Parathyroid adenoma (tissue), 2 donors: ENCODE results near the gene COTL1.

ENCODE experiments used
- H2AFZ ChIP-seq: fragments of 300-600 bp; sonication (generic); one replicate; pipeline ENCODE4 v1.7.0; 2017; ENCODE audit warnings: antibody characterized with exemption, mild to moderate bottlenecking
- H3K27ac ChIP-seq: fragments of 300-600 bp; sonication (generic); one replicate; pipeline ENCODE4 v1.7.0; 2017
- H3K27me3 ChIP-seq: fragments of 300-600 bp; sonication (generic); one replicate; pipeline ENCODE4 v1.7.0; 2017; ENCODE audit warnings: low read length; ENCODE audit not compliant: control insufficient read depth, insufficient read depth
- H3K36me3 ChIP-seq: fragments of 300-600 bp; sonication (generic); one replicate; pipeline ENCODE4 v1.7.0; 2017; ENCODE audit warnings: low read length; ENCODE audit not compliant: control insufficient read depth, insufficient read depth
- H3K4me1 ChIP-seq: fragments of 300-600 bp; sonication (generic); one replicate; pipeline ENCODE4 v1.7.0; 2017; ENCODE audit warnings: control low read depth
- H3K4me2 ChIP-seq: fragments of 300-600 bp; sonication (generic); one replicate; pipeline ENCODE4 v1.7.0; 2017; ENCODE audit warnings: low read length
- H3K4me3 ChIP-seq: fragments of 300-600 bp; sonication (generic); one replicate; pipeline ENCODE4 v1.7.0; 2017; ENCODE audit warnings: low read depth, low read length
- H3K79me2 ChIP-seq: fragments of 300-600 bp; sonication (generic); one replicate; pipeline ENCODE4 v1.7.0; 2017; ENCODE audit warnings: control low read depth
- H3K9ac ChIP-seq: fragments of 300-600 bp; sonication (generic); one replicate; pipeline ENCODE4 v1.7.0; 2017; ENCODE audit warnings: mild to moderate bottlenecking
- H3K9me3 ChIP-seq: fragments of 300-600 bp; sonication (generic); one replicate; pipeline ENCODE4 v1.7.0; 2017; ENCODE audit warnings: low read length; ENCODE audit not compliant: control insufficient read depth
- CTCF ChIP-seq: fragments of 300-600 bp; sonication (generic); IDR thresholded peaks from one replicate; pipeline ENCODE4 v1.7.0; 2017; ENCODE audit warnings: antibody characterized with exemption, mild to moderate bottlenecking
- donor health status: primary hyperparathyroidism.

Gene COTL1

GRCh38 chr16:84578538-84579126, 39.2 kb downstream of the COTL1 start:
- Histone ChIP-seq H3K27me3 (no peaks in the 10 kb centered on the region), H3K27ac (no peak overlapping the region), H3K9ac (no peak overlapping the region), H3K4me1 (no peaks in the 10 kb centered on the region), H3K79me2 (no peaks in the 10 kb centered on the region), H3K4me2 (no peak overlapping the region), H2AFZ (no peak overlapping the region), H3K9me3 (no peaks in the 10 kb centered on the region), H3K36me3 (no peaks in the 10 kb centered on the region), H3K4me3 (no peak overlapping the region)
- TF ChIP-seq CTCF, result no peak

- H3K4me3 ChIP-seq, result no peak overlapping the region
- no peaks in the 10 kb centered on the region for H3K9me3 ChIP-seq
- no peaks in the 10 kb centered on the region for H3K79me2 ChIP-seq
- H3K4me1 ChIP-seq, result no peaks in the 10 kb centered on the region
- H3K4me2 ChIP-seq, result no peak overlapping the region
- no peak for TF ChIP-seq CTCF
- no peaks in the 10 kb centered on the region for H3K36me3 ChIP-seq
- no peak overlapping the region for H2AFZ ChIP-seq
- no peak overlapping the region for H3K9ac ChIP-seq
- H3K27me3 ChIP-seq, result no peaks in the 10 kb centered on the region
- H3K27ac ChIP-seq, result no peak overlapping the region
Measured at GRCh38 chr16:84577034-84577803, 40.7 kb downstream of the COTL1 start.

DNA sequence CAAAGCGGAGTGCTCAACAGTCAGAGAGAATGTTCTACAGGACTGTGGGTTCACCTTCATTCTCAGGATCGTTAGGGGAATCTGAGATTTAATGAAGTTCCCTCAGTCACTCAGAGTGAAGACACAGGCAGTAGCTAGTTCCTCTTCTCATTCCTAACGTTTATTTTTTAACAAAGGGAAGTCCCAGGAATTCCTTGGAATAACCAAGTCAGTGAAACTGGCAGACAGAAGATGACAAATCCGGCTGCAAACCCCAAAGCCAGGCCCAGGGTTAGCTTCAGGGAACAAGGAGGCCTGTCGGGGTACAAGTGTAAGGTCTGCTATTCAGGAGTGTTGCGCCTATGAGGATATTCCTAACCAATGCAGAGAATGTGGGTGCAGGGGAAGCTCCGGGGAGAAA, 42.0 kb downstream of the COTL1 start:
- Histone ChIP-seq H3K9ac (no peak overlapping the region), H3K4me3 (no peak overlapping the region), H3K27ac (no peak overlapping the region), H3K4me1 (no peaks in the 10 kb centered on the region), H3K27me3 (no peaks in the 10 kb centered on the region), H3K36me3 (no peaks in the 10 kb centered on the region), H3K79me2 (no peaks in the 10 kb centered on the region), H2AFZ (no peak overlapping the region), H3K9me3 (no peaks in the 10 kb centered on the region), H3K4me2 (no peak overlapping the region)
- no peak for TF ChIP-seq CTCF

DNA sequence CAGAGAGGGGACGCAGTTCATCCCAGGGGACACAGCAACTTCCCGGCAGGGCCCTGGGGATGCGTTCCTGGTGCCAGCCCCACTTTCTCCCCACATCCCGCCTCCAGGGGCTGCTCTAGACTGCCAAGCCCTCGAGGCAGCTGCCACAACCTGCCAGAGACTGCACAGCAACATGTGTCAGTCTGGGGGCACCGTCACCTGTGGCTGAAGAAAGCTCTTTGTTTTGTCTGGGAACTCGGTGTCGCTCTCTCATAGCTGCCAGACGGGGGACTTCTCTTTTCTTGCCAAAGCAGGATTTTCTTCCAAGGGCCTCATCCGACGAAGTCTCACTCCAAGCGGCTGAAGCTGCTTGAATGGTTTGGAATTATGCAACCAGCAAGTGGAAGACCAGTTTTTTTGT, 43.7 kb downstream of the COTL1 start:
- no peak overlapping the region for H3K27ac ChIP-seq
- no peak overlapping the region for H3K9ac ChIP-seq
- H3K79me2 ChIP-seq, result no peaks in the 10 kb centered on the region
- H3K27me3 ChIP-seq, result no peaks in the 10 kb centered on the region
- H2AFZ ChIP-seq, result no peak overlapping the region
- TF ChIP-seq CTCF, result no peak
- no peaks in the 10 kb centered on the region for H3K36me3 ChIP-seq
- no peaks in the 10 kb centered on the region for H3K9me3 ChIP-seq
- no peak overlapping the region for H3K4me2 ChIP-seq
- H3K4me1 ChIP-seq, result no peaks in the 10 kb centered on the region
- no peak overlapping the region for H3K4me3 ChIP-seq

GRCh38 chr16:84572096-84572495, 45.8 kb downstream of the COTL1 start:
- H3K4me1 ChIP-seq, result no peaks in the 10 kb centered on the region
- no peak overlapping the region for H3K4me3 ChIP-seq
- H3K27me3 ChIP-seq, result no peaks in the 10 kb centered on the region
- H3K79me2 ChIP-seq, result no peaks in the 10 kb centered on the region
- H3K9ac ChIP-seq, result no peak overlapping the region
- no peaks in the 10 kb centered on the region for H3K36me3 ChIP-seq
- no peak overlapping the region for H2AFZ ChIP-seq
- no peak for TF ChIP-seq CTCF
- H3K9me3 ChIP-seq, result no peaks in the 10 kb centered on the region
- H3K27ac ChIP-seq, result no peak overlapping the region
- H3K4me2 ChIP-seq, result no peak overlapping the region
